GM18511 (cell line): ENCODE data around the gene BAD.

Experiments used
- ATAC-seq: cut with Tn5 transposase; IDR thresholded peaks from one replicate; pipeline ENCODE4 v1.9.1; 2021; ENCODE audit warnings: mild to moderate bottlenecking, moderate library complexity; ENCODE audit not compliant: unreplicated experiment

Gene BAD

GRCh38 chr11:64281957-64282770, 2.3 kb downstream of the BAD start:
- ATAC-seq: no peak

GRCh38 chr11:64278576-64279190, 5.8 kb downstream of the BAD start:
- no peak for ATAC-seq

GRCh38 chr11:64276653-64277431, 7.6 kb downstream of the BAD start:
- no peak for ATAC-seq

GRCh38 chr11:64275841-64276240, 8.6 kb downstream of the BAD start:
- ATAC-seq: no peak

GRCh38 chr11:64275031-64275800, 9.2 kb downstream of the BAD start:
- ATAC-seq: no peak

- ATAC-seq: peak; percentile 69
Observed at GRCh38 chr11:64269540-64270220, 14.8 kb downstream of the BAD start.

- ATAC-seq: peak; percentile 24
Observed at GRCh38 chr11:64268893-64269539, 15.4 kb downstream of the BAD start.

- no peak for ATAC-seq
Observed at GRCh38 chr11:64268025-64268892, 16.2 kb downstream of the BAD start.

GRCh38 chr11:64267207-64267945, 17.1 kb downstream of the BAD start:
- no peak for ATAC-seq

- ATAC-seq: no peak
Observed at GRCh38 chr11:64266339-64266738, 18.1 kb downstream of the BAD start.

GRCh38 chr11:64265176-64266160, 19.0 kb downstream of the BAD start:
- no peak for ATAC-seq

- no peak for ATAC-seq
Observed at GRCh38 chr11:64264371-64264852, 20.1 kb downstream of the BAD start.

GRCh38 chr11:64263947-64264317, 20.5 kb downstream of the BAD start:
- ATAC-seq: no peak

- ATAC-seq: no peak
Observed at GRCh38 chr11:64263021-64263946, 21.2 kb downstream of the BAD start.

- no peak for ATAC-seq
Observed at GRCh38 chr11:64262271-64263002, 22.0 kb downstream of the BAD start.
